Cardiac muscle cell (in vitro differentiated cells and primary cell): ENCODE measurements around the gene PRDM8. TPM values are rescaled to one million over a fixed set of nuclear protein-coding genes. Genes with fewer than 3 reads are reported as not detected.

ENCODE experiments used
- DNase-seq, 2 donors: peaks; one replicate each; pipeline versions ENCODE4 v3.0.0 to v3.0.0-alpha.2; 2010 to 2017; ENCODE audit warnings: low read depth in 1 of 2, low spot score in 1 of 2
- H3K27ac ChIP-seq: fragments of 200-600 bp; sonication (generic); 2 replicates; pipeline ENCODE4 v1.5.1; 2016
- H3K27me3 ChIP-seq: fragments of 200-600 bp; sonication (generic); 2 replicates; pipeline ENCODE4 v1.6.0; 2016; ENCODE audit warnings: control low read depth
- H3K36me3 ChIP-seq: fragments of 200-600 bp; sonication (generic); 2 replicates; pipeline ENCODE4 v1.5.1; 2016; ENCODE audit warnings: control low read depth
- H3K4me1 ChIP-seq: fragments of 200-600 bp; sonication (generic); 2 replicates; pipeline ENCODE4 v1.8.1; 2017; ENCODE audit warnings: low read depth, mild to moderate bottlenecking, mixed run types
- H3K4me3 ChIP-seq: fragments of 200-600 bp; sonication (generic); 2 replicates; pipeline ENCODE4 v1.5.1; 2016; ENCODE audit warnings: mild to moderate bottlenecking
- H3K9me3 ChIP-seq: fragments of 200-600 bp; sonication (generic); 2 replicates; pipeline ENCODE4 v1.5.1; 2017; ENCODE audit warnings: low read depth, mild to moderate bottlenecking, control low read depth
- polyA plus RNA-seq: library from polyadenylated mRNA; unstranded; fragments of >200 nt; fragmentation: Nextera tagmentation; extraction: Ambion mirVana; gene quantifications from 2 replicates; pipeline ENCODE4 v1.2.1, GENCODE V29; 2016
- total RNA-seq: library from RNA; depleted of rRNA; stranded (reverse); fragments of >200 nt; gene quantifications from 2 replicates; pipeline ENCODE4 v1.2.3, GENCODE V29; 2016
- TF ChIP-seq, protein P1 (sequence below): IDR thresholded peaks from 2 replicates; pipeline ENCODE4 v1.5.1; 2012; ENCODE audit warnings: low read depth, mild to moderate bottlenecking, low read length

The PRDM8 gene
- total and polyA plus RNA-seq, 2 experiments from 2014 or later = 6.2 to 18.8 TPM

DNA sequence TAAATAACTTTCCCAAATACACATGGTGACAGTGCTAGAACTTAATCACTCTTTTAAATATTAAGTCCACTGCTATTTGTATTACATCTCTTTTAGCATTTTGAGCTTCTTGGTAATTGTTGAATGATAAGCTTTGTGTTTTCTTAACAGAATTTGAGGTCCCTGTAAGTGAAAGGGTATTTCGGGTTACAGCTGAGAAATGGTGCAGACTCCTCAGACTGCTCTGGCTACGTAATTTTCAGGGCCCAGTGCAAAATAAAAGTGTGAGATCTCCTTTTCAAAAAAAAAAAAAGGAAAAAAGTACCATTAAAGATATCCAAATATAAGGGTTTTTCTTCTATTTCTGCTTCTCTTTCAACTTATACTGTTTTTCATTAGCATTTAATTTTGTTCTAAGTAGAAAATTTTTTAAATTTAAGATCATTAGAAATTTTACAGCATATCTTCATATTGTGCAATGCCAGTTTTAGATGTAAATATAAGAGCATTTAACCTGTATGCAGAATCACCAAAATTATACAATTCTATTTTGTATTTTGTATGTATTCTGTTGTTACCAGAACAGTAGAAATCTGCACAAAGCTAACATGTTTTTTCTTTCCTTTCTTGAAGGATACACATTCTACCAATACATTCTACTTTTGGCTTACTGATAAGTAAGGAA, 35.5 kb downstream of the PRDM8 start:
- TF ChIP-seq, protein P1, sequence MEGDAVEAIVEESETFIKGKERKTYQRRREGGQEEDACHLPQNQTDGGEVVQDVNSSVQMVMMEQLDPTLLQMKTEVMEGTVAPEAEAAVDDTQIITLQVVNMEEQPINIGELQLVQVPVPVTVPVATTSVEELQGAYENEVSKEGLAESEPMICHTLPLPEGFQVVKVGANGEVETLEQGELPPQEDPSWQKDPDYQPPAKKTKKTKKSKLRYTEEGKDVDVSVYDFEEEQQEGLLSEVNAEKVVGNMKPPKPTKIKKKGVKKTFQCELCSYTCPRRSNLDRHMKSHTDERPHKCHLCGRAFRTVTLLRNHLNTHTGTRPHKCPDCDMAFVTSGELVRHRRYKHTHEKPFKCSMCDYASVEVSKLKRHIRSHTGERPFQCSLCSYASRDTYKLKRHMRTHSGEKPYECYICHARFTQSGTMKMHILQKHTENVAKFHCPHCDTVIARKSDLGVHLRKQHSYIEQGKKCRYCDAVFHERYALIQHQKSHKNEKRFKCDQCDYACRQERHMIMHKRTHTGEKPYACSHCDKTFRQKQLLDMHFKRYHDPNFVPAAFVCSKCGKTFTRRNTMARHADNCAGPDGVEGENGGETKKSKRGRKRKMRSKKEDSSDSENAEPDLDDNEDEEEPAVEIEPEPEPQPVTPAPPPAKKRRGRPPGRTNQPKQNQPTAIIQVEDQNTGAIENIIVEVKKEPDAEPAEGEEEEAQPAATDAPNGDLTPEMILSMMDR = no peak
- H3K4me1 ChIP-seq = no peaks in the 10 kb centered on the region
- no peak overlapping the region for H3K4me3 ChIP-seq
- no peaks in the 10 kb centered on the region for H3K9me3 ChIP-seq
- peaks cover 40% of the 10 kb centered on the region for H3K27me3 ChIP-seq
- H3K36me3 ChIP-seq = no peaks in the 10 kb centered on the region
- no peak overlapping the region for H3K27ac ChIP-seq
- no peak for DNase-seq

DNA sequence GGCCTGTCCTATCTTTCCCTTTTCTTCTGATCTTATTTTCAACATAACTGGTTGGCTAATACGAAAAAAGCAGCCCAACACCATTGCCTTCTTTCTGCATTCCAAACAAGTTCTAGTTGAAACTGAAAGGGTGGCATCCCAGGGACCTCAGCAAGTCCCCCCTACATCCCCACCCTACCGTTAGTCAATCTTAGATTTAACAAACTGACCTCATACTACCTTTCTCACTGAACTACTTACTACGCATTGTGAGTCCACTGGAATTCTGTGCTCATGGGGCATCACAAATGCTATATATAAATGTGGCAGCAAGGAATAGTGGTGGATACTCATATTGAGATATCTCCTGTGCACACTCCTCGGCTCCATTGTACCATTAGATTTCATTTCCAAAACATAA, 36.1 kb downstream of the PRDM8 start:
- H3K36me3 ChIP-seq = no peaks in the 10 kb centered on the region
- H3K9me3 ChIP-seq = no peaks in the 10 kb centered on the region
- H3K4me1 ChIP-seq = no peaks in the 10 kb centered on the region
- peaks cover 40% of the 10 kb centered on the region for H3K27me3 ChIP-seq
- H3K4me3 ChIP-seq = no peak overlapping the region
- H3K27ac ChIP-seq = no peak overlapping the region
- no peak for DNase-seq
- TF ChIP-seq, protein P1 = no peak

DNA sequence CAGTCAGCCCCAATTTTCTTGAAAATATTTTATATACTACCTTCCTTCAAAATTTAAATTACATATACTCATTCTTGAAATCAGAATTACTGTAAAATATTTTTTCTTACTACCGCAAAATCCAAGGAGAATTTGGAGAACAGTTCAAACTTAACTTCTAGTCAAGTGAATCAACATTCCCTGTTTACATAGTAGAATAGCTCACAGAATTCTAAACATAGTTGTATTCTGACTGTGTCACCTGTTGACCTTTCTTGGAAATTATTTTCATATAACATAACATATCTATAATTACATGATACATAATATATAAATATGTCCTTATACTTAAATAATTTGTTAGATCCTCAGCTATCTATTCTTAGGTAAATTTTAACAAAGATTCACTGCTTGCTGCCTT, 38.1 kb downstream of the PRDM8 start:
- DNase-seq = no peak
- no peaks in the 10 kb centered on the region for H3K9me3 ChIP-seq
- no peak overlapping the region for H3K27ac ChIP-seq
- no peaks in the 10 kb centered on the region for H3K36me3 ChIP-seq
- H3K27me3 ChIP-seq = peaks cover 47% of the 10 kb centered on the region
- no peak overlapping the region for H3K4me3 ChIP-seq
- H3K4me1 ChIP-seq = no peaks in the 10 kb centered on the region
- TF ChIP-seq, protein P1 = no peak

DNA sequence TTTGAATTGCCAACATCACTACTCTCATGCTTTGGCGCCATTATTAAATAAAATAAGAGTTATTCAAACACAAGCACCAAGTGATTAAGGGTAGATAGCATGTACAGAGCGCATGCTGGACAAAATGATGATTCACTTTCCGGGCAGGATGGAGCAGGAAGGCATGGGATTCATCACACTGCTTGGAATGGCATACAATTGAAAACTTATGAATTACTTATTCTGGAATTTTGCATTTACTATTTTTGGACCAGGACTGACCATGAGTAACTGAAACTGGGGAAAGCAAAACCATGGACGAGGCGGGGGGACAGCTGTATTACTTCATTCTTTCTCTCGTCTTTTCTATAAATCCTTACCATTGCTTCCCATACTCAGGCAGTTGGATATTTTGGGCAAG, 40.7 kb downstream of the PRDM8 start:
- peaks cover 57% of the 10 kb centered on the region for H3K27me3 ChIP-seq
- no peaks in the 10 kb centered on the region for H3K9me3 ChIP-seq
- no peak overlapping the region for H3K27ac ChIP-seq
- no peak overlapping the region for H3K4me3 ChIP-seq
- no peaks in the 10 kb centered on the region for H3K36me3 ChIP-seq
- H3K4me1 ChIP-seq = no peaks in the 10 kb centered on the region
- DNase-seq = peak in 1 of 2 donors; percentile 80
- TF ChIP-seq, protein P1 = no peak

DNA sequence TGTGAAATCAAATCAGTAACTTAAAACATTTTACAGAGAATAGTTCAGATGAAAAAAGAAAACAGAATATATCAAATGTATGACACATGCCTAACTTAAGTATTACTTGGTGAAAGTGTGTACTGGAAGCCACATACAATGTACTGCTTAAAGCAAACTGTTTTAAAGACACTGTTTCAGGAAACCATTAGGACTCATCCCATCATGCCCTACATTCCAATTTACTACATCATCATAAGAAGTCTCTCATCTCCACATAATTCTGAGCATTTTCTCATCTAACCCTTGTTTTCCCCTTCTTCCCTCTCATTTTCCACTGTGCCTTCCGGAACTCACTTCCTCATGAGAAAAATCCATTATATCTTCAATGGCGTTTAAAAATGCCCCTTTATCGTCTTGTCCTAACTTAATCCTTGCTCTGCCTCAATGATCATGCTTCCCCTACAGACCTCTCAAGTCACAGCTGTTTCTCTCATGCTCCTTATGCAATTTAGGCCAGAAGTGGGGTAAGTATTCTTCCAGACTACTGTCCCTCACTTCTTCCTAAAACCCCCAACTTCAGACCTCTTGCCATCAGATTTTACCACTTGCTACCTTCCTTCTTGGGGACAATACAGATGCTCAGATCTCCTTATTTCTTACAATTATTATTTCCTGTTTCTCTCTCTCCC, 42.3 kb downstream of the PRDM8 start:
- peaks cover 69% of the 10 kb centered on the region for H3K27me3 ChIP-seq
- no peaks in the 10 kb centered on the region for H3K4me1 ChIP-seq
- H3K27ac ChIP-seq = no peak overlapping the region
- no peaks in the 10 kb centered on the region for H3K36me3 ChIP-seq
- no peak for DNase-seq
- no peaks in the 10 kb centered on the region for H3K9me3 ChIP-seq
- no peak overlapping the region for H3K4me3 ChIP-seq
- TF ChIP-seq, protein P1 = no peak
